Measurements from ENCODE around the gene EPHA1.
"Not testable (repeated sequence)": the region's sequence is repeated elsewhere in the genome, so short reads cannot be mapped to it uniquely, and the experiment has no call there.

EPHA1 gene

DNA sequence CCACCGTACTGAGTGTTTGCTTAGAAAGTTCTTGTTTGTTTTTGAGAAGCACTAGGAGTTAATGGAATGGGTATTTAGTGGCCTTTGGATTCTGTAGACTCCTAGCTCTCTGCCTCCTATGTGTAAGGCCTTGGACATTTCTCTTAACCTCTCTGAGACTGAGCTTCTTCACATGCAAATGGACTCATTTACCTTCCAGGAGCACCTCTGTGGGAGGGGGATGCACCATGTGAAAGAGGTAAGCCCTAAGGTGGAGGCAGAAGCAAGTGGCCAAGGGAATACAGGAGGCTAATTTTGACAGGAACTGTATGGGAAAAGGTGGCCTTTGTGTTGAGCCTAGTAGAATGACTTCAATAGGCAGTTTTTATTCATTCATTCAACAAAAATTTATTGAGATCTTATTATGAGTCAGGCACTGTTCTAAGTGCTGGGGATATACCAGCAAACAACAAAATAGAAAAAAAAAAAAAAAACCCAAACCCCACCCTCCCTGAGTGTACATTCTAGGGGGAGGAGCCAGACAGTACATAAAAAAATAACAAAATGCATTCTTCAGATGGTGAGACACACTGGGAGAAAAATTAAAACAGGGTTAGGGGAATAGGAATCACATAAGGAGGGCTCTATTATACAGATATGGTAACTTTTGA, 9.2 kb upstream of the EPHA1 start:
- ATAC-seq, result peak; percentile 51
- peak overlapping the region; percentile 38 for H3K27ac Mint-ChIP-seq

DNA sequence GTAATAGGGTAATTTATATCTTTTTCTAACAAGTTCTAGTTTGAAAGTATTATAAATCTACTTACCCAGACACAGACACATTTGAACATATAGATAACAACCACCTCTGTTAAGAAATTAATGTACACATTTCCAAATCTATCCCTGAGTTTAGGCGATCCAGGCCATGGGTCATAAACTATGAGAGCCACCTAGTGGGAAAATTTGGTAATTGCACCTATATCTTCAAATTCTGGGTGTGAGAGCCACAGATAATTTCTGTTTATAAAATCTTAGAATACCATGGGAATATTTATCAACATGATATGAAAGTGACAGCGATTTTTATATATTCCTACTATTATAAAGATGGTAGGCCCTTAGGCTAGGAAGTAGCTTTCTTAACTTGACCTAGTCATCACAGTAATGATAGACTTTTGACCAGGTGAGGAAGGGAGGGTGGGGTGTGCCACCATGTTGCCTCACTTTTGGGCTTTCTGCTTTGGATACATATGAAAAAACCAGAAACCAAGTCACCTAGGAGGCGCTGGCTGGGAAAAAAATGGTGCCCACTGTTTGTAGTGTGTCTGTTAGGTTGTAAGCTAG, 8.0 kb upstream of the EPHA1 start:
- Mint-ChIP-seq H3K36me3 (no peaks in the 10 kb centered on the region), H3K4me3 (no peak overlapping the region), H3K27ac (no peak overlapping the region), H3K4me1 (no peaks in the 10 kb centered on the region), H3K9me3 (no peaks in the 10 kb centered on the region)
- DNase-seq (ENCODE audit: low spot score in 2 of 2) (no peak), ATAC-seq (no peak)

More for the DNA sequence above, 9.2 kb upstream of the EPHA1 start:
- DNase-seq (ENCODE audit: low spot score in 2 of 2), result no peak
- Mint-ChIP-seq H3K4me1 (no peaks in the 10 kb centered on the region), H3K4me3 (no peak overlapping the region), H3K9me3 (no peaks in the 10 kb centered on the region), H3K36me3 (no peaks in the 10 kb centered on the region)

DNA sequence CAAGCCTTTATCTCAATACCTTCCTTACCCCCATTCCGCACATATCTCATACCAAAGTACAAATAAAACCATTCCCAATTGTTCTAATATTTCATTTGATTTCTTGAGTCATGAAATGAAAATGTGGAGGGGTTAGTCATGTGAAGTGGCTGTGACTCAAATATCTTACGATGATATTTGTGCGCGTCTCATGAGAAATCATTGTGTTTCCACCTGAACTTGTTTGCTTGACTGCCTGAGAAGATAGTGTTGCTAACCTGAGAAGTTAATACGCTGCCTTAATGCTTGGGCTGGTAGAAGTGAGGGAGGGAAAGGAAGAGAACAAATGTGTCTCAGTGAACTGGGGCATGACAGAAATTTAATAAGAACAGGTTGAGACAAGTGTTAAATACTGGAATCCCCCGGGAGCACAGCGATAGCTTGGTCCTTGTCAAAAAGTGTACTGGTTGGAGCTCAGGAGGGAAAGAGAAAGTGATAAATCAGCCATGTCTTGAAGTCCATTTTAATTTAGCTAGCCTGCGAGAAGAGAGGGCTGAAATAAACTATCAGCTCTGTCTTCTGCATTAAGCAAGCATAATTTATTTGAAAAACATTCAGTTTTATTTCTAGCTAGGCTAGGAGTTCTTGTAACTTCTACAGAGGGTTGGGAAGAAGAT, 7.2 kb upstream of the EPHA1 start:
- no peak overlapping the region for H3K27ac Mint-ChIP-seq
- H3K4me1 Mint-ChIP-seq, result no peaks in the 10 kb centered on the region
- no peaks in the 10 kb centered on the region for H3K36me3 Mint-ChIP-seq
- no peak for ATAC-seq
- no peak overlapping the region for H3K4me3 Mint-ChIP-seq
- H3K9me3 Mint-ChIP-seq, result no peaks in the 10 kb centered on the region
- DNase-seq (ENCODE audit: low spot score in 2 of 2), result no peak

DNA sequence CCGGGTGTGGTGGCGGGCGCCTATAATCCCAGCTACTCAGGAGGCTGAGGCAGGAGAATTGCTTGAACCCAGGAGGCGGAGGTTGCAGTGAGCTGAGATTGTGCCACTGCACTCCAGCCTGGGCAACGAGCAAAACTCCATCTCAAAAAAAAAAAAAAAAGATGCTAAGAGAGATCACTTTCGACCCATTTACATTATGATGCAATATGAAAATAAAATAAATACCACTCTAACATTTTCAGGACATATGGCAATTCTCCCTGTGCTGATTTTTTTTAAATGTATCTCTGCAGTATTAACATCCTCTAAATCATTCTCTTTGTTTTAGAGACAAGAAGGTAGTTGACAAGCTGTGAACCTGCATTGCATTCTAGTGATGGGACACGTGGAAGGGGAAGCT, 6.6 kb upstream of the EPHA1 start:
- not testable (repeated sequence) for H3K4me3 Mint-ChIP-seq, H3K9me3 Mint-ChIP-seq

DNA sequence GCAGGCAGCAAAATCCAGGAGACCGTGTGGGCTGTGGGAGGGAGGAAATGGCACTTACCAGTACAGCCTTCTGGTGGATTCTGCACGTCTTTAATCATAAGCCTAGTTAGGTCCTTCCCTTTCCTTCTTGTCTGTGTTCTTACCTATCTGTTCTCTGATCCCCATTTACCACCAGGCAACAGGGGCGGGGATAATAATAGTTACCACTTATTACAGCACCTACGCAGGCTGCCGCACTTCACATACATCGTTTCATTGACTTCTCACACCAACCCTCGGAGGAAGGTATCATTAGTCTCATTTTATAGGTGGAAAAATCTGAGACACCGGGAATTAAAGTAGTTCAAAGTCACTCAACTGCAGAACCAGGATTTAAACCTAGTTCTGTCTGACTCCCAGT, 4.5 kb upstream of the EPHA1 start:
- peaks cover under 1% of the 10 kb centered on the region for H3K36me3 Mint-ChIP-seq
- no peak overlapping the region for H3K4me3 Mint-ChIP-seq
- H3K9me3 Mint-ChIP-seq, result no peaks in the 10 kb centered on the region
- peak overlapping the region; percentile 23 for H3K27ac Mint-ChIP-seq
- H3K4me1 Mint-ChIP-seq, result peaks cover 23% of the 10 kb centered on the region
- ATAC-seq (no peak), DNase-seq (ENCODE audit: low spot score in 2 of 2) (no peak)

More for the DNA sequence above, 6.6 kb upstream of the EPHA1 start:
- not testable (repeated sequence) for H3K27ac Mint-ChIP-seq; H3K4me1 Mint-ChIP-seq; ATAC-seq; H3K36me3 Mint-ChIP-seq; DNase-seq (ENCODE audit: low spot score in 2 of 2)

DNA sequence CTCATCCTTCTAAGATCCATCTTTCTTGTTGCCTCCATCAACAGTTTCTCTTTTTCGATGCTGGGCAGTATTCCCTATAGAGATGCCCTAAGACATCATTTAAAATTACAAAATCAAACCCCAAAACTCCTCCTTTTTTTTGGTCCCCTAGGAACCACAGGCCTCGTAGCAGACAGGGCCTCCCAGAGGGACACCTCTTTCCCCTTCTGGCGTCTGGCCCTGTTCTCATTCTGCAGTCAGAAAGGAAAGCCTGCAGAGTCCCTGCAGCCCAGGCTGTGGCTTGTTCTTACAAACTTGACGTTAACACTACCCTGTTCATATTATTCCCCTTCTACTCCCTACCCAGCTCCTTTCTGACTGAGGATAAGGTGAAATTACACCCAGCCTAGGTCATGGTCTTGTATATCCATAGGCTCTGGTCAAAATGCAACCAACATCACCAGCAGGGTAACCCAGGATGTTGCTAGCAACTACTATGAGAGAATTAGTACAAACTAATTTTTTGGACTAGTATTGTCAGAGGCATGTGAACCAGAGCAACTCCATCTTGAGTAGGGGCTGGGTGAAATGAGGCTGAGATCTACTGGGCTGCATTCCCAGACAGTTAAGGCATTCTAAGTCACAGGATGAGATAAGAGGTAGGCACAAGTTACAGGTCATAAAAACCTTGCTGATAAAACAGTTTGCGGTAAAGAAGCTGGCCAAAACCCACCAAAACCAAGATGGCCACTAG, 3.5 kb upstream of the EPHA1 start:
- Mint-ChIP-seq H3K36me3 (peaks cover 7% of the 10 kb centered on the region), H3K4me3 (no peak overlapping the region), H3K4me1 (peaks cover 33% of the 10 kb centered on the region), H3K9me3 (no peaks in the 10 kb centered on the region), H3K27ac (no peak overlapping the region)
- no peak for ATAC-seq
- DNase-seq (ENCODE audit: low spot score in 2 of 2), result no peak

DNA sequence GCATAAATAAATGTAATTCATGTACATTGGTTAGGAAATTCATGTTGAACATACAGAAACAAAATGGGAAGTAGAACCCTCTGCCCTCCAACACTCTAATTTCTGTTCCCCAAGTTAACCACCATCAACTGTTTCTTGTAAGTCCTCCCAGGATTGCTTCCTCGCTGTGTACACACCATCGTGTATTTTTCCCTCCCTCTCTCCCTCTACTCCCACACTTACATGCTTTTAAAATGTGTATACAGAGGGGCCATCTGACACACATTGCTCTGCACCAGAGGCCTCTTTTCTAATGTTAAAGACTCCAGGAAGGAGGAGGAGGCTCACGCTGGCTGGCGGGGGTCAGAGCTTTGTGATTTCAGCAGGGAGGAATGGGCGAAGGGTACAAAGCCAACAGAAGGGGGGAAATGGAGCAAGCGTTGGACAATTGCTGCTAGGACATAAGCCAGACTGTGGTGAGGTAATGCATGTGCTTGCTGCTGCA, 1.9 kb upstream of the EPHA1 start:
- ATAC-seq, result no peak
- no peak overlapping the region for H3K4me3 Mint-ChIP-seq
- peaks cover 36% of the 10 kb centered on the region for H3K4me1 Mint-ChIP-seq

DNA sequence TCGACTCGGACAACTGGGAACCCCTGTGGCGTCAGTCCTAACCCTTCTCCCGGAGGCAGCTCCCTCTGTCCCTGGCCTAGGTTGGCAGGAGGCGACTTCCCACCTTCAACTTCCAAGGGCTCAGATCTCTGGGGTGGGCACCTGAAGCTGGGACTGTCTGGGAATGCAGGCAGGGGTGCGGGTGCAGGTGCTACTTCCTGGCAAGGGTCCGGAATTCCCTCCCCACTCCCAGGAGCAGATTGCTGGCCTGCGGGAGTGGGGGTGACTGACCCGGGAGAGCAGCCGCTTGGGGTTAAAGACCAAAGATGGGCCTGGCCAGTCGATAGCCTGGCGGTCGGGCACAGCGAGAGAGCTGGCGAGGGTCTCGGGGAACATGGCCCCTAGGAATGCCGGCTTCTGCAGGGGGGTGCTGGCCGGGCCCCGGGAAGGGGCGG, 387 bp downstream of the EPHA1 start:
- H3K4me1 Mint-ChIP-seq, result peaks cover 36% of the 10 kb centered on the region
- H3K36me3 Mint-ChIP-seq, result peaks cover 7% of the 10 kb centered on the region
- no peaks in the 10 kb centered on the region for H3K9me3 Mint-ChIP-seq
- ATAC-seq (peak; percentile 29), DNase-seq (ENCODE audit: low spot score in 2 of 2) (no peak)
- H3K27ac Mint-ChIP-seq, result peak overlapping the region; percentile 78
- H3K4me3 Mint-ChIP-seq, result peak overlapping the region; percentile 83

More for the DNA sequence above, 1.9 kb upstream of the EPHA1 start:
- no peak overlapping the region for H3K27ac Mint-ChIP-seq
- H3K9me3 Mint-ChIP-seq, result no peaks in the 10 kb centered on the region
- no peak for DNase-seq (ENCODE audit: low spot score in 2 of 2)
- peaks cover 7% of the 10 kb centered on the region for H3K36me3 Mint-ChIP-seq

DNA sequence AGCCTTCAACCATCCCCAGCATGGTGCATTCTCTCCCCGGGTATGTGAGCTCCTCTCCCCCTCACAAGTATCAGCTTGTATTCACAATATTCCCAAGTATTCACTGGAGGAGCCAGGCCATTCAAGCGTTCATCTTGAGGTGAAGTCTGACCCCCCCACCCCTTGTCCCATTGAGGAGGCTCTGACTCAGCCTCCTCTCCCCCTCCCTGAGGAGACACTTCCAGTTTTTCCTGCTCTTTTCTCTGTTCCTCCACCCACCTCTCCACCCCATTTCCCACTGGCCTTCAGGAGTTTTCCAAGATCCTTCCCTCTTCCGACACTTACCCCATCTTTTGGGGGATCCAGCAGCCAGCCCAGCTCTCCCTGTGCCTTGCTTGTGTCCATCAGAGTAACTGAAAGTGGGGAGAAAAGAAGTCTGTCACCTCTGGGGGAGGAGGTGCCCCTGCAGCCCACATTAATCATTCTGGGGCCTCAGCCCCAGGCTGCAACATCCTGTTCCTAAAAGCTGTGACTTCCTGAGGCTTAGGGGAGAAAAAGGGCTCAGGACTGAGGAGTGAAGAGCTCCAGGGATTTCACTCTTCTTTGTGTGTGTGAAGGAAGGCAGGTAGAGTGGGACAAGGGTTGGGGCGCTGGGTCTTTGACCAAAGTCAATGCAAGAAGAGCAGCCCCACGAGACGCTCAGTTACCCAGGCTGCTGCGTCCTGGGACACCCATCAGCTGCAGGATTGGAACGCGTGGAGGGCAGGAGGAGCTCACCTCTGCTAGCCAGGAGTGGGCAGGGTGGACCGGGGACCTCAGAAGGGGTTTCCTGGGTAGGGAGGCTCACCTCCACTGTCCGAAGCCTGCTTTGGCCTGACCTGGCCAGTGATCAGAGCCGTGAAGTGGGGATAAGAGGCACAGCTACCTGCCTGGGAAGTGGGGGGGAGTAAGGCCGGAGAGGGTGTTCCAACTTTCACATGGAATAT, 1.1 kb downstream of the EPHA1 start:
- peaks cover 36% of the 10 kb centered on the region for H3K4me1 Mint-ChIP-seq
- H3K4me3 Mint-ChIP-seq, result peak overlapping the region; percentile 83
- no peaks in the 10 kb centered on the region for H3K9me3 Mint-ChIP-seq
- peak; percentile 80 for ATAC-seq
- H3K36me3 Mint-ChIP-seq, result peaks cover 7% of the 10 kb centered on the region
- DNase-seq (ENCODE audit: low spot score in 2 of 2), result no peak
- peak overlapping the region; percentile 78 for H3K27ac Mint-ChIP-seq

DNA sequence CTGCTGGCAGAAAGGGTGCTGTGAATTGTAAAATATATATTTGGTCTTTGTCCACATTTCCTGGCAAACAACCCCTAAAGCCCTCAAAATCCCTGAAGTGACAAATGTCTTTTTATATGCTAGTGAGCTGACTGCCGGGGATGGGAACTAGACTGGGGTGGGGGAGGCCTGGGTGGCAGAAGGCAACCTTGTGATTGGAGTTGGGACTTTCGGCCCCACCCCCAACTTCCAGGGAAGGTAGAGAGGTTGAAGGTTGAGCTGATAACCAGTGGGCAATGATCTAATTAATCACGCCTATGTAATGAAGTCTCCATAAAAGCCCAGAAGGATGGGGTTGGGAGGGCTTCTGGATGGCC, 2.7 kb downstream of the EPHA1 start:
- Mint-ChIP-seq H3K36me3 (peaks cover 7% of the 10 kb centered on the region), H3K27ac (no peak overlapping the region), H3K4me3 (no peak overlapping the region), H3K9me3 (no peaks in the 10 kb centered on the region), H3K4me1 (peaks cover 36% of the 10 kb centered on the region)
- ATAC-seq (no peak), DNase-seq (ENCODE audit: low spot score in 2 of 2) (no peak)

DNA sequence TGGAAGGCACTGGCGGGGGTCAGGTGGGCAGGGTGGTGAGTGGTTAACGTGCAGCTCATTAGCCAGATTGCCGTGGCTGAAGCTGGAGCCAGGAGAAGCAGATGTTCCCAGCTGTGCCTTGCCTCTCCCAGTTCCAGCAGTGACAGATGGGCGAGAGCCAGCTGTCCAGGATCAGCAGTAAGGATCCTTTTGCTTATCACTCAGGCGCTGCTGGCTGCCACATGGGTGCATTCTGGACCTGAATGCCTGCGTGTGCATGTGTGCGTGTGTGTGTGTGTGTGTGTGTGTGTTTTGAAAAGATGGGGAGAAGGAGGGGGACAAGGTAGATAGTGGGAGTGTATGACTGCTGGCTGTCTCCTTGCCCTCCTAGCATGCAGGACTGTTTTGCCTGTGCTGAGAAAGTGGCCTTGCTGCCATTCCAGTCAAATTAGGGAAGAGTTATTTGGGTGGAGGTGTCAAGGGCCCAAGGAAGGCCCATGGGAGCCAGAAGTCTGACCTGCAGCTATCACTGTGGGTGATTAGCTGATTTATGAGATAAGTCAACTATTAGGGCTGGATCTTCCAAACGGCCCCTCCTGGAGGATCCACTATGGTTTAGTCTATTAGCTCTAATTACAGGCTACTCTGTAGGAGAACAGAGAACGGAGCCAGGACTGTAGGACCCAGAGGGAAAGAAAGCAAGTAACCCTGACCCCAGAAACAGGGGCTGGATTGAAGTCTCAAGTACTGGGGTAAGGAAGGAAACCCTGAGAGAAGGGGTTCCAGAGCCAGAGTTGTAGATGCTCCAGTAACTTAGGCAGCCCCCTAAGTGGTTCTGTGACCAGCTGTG, 3.3 kb downstream of the EPHA1 start:
- peaks cover 33% of the 10 kb centered on the region for H3K4me1 Mint-ChIP-seq
- no peak overlapping the region for H3K27ac Mint-ChIP-seq
- no peak overlapping the region for H3K4me3 Mint-ChIP-seq
- H3K36me3 Mint-ChIP-seq, result peaks cover 7% of the 10 kb centered on the region
- no peak for ATAC-seq
- H3K9me3 Mint-ChIP-seq, result no peaks in the 10 kb centered on the region
- no peak for DNase-seq (ENCODE audit: low spot score in 2 of 2)

DNA sequence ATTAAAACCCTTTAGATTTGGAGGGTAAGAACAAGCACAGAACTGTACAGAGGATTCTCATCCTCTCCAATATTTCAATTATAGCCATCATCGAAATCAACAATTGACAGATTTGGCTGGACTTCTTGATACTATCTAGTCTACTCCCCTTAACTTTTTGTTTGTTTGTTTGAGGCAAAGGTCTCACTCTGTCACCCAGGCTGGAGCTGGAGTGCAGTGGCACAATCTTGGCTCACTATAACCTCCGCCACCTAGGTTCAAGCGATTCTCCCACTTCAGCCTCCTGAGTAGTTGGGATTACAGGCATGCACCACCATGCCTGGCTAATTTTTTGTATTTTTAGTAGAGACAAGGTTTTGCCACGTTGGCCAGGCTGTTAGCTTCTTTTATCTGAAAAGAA, 6.4 kb downstream of the EPHA1 start:
- H3K4me1 Mint-ChIP-seq; H3K27ac Mint-ChIP-seq; H3K36me3 Mint-ChIP-seq; DNase-seq (ENCODE audit: low spot score in 2 of 2); ATAC-seq; H3K4me3 Mint-ChIP-seq; H3K9me3 Mint-ChIP-seq: not testable (repeated sequence)

DNA sequence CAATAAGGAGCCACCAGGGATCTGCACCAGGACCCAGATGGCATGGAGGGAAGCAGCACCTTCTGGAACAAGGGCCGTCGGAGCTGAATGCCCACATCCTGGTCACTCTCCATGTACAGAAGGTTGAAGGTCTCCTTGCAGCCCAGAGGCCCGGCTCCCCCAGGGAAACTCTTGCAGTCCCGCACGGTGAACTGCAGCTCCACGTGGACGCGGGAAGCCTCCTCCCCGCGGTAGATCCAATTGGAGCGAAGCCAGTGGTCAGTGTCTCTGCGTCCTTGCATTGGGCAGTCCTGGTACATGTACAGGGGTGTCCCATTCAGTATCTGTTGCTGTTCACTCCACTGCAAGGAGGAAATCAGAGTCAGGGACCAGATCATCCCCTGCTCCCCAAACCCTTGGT, 7.4 kb downstream of the EPHA1 start:
- ATAC-seq (no peak), DNase-seq (ENCODE audit: low spot score in 2 of 2) (no peak)
- Mint-ChIP-seq H3K36me3 (peaks cover 6% of the 10 kb centered on the region), H3K27ac (no peak overlapping the region), H3K9me3 (no peaks in the 10 kb centered on the region), H3K4me3 (no peak overlapping the region), H3K4me1 (no peaks in the 10 kb centered on the region)

DNA sequence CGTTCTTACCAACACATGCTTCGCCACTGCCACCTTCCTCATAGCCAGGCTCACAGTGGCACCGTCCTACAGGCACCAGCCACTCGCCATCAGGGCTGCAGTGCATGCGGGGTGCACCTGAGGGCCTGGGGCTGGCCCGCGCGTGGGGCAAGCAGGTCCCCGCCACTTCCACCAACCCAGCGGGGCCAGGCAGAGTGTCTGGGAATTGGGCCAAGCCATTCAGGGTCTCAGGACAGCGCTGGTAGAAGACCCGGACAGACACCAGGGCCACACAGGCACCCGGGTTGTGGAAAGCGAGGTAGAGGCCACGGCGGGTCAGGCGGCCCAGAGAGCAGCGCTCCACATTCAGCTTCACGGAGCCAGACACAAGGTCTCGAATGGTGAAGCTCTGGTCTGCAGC, 9.0 kb downstream of the EPHA1 start:
- ATAC-seq (no peak), DNase-seq (ENCODE audit: low spot score in 2 of 2) (no peak)
- Mint-ChIP-seq H3K36me3 (peaks cover 6% of the 10 kb centered on the region), H3K9me3 (no peaks in the 10 kb centered on the region), H3K4me3 (no peak overlapping the region), H3K4me1 (peaks cover 8% of the 10 kb centered on the region), H3K27ac (peak overlapping the region; percentile 20)

All from stimulated activated effector memory CD8-positive, alpha-beta T cell treated with anti-CD3 and anti-CD28 coated beads, Interleukin-12 subunit alpha, Interleukin-12 subunit beta, amount 100 ng/mL, for 72 hours (primary cell).